Fibroblast of lung (primary cell): Measurements from ENCODE around the gene OSMR. TPM values are rescaled to one million over a fixed set of nuclear protein-coding genes. Genes with fewer than 3 reads are reported as not detected.

Source experiments
- DNase-seq, 2 donors: peaks; one replicate each; pipeline versions ENCODE4 v3.0.0 to v3.0.0-alpha.2; 2010; ENCODE audit warnings: low read depth in 2 of 2
- H2AFZ ChIP-seq: 2 replicates; pipeline ENCODE4 v1.5.1; 2012; ENCODE audit warnings: low read length, control low read depth, inconsistent platforms
- H3K27ac ChIP-seq: 2 replicates; pipeline ENCODE4 v1.5.1; 2011; ENCODE audit warnings: low read length, control low read depth; ENCODE audit not compliant: insufficient read depth
- H3K27me3 ChIP-seq: 2 replicates; pipeline ENCODE4 v1.5.1; 2011; ENCODE audit warnings: mild to moderate bottlenecking, low read length; ENCODE audit not compliant: control insufficient read depth, insufficient read depth
- H3K36me3 ChIP-seq: 2 replicates; pipeline ENCODE4 v1.5.1; 2011; ENCODE audit warnings: low read length; ENCODE audit not compliant: control insufficient read depth, insufficient read depth
- H3K4me1 ChIP-seq: 2 replicates; pipeline ENCODE4 v1.5.1; 2011; ENCODE audit warnings: low read length; ENCODE audit not compliant: control insufficient read depth, insufficient read depth; ENCODE audit errors: extremely low read depth
- H3K4me2 ChIP-seq: 2 replicates; pipeline ENCODE4 v1.5.1; 2011; ENCODE audit warnings: low read length, control low read depth; ENCODE audit not compliant: insufficient read depth; ENCODE audit errors: extremely low read depth
- H3K4me3 ChIP-seq, 4 experiments: fragments of 200-600 bp in 1 of 4; sonication (generic) in 1 of 4; replicated peaks in 1 of 4; 2 replicates each; pipeline ENCODE4 v1.5.1; 2011 to 2016; ENCODE audit warnings: low read length in 4 of 4, low read depth in 3 of 4, mild to moderate bottlenecking in 3 of 4, control low read depth in 2 of 4, inconsistent platforms in 1 of 4, mixed read lengths in 1 of 4; ENCODE audit not compliant: insufficient read depth in 1 of 4; ENCODE audit errors: control extremely low read depth in 1 of 4
- H3K79me2 ChIP-seq: 2 replicates; pipeline ENCODE4 v1.5.1; 2012; ENCODE audit warnings: mild to moderate bottlenecking, low read length, inconsistent platforms; ENCODE audit not compliant: control insufficient read depth, insufficient read depth
- H3K9ac ChIP-seq: 2 replicates; pipeline ENCODE4 v1.5.1; 2011; ENCODE audit warnings: mild to moderate bottlenecking, low read length, control low read depth; ENCODE audit not compliant: insufficient read depth
- H3K9me3 ChIP-seq: 2 replicates; pipeline ENCODE4 v1.5.1; 2012; ENCODE audit warnings: low read depth, low read length; ENCODE audit not compliant: control insufficient read depth, insufficient read depth
- H4K20me1 ChIP-seq: 2 replicates; pipeline ENCODE4 v1.5.1; 2011; ENCODE audit warnings: low read length; ENCODE audit not compliant: control insufficient read depth, insufficient read depth; ENCODE audit errors: extremely low read depth
- EZH2 ChIP-seq: IDR thresholded peaks from 2 replicates; pipeline ENCODE4 v1.5.1; 2012; ENCODE audit warnings: low read length, control low read depth, mild to moderate bottlenecking; ENCODE audit errors: missing control alignments
- polyA plus RNA-seq, 2 donors: library from polyadenylated mRNA; depleted of rRNA in 1 of 2; stranded (reverse) in 1 of 2; unstranded in 1 of 2; fragments of >200 nt; gene quantifications; 2 replicates each; pipeline ENCODE4 v1.2.1, GENCODE V29; 2011 to 2012; ENCODE audit warnings: missing spikeins in 1 of 2
- total RNA-seq: library from RNA; depleted of rRNA; stranded (reverse); fragments of >200 nt; gene quantifications from 2 replicates; pipeline ENCODE4 v1.2.1, GENCODE V29; 2014
- TF ChIP-seq, protein P1 (sequence below), 2 donors: IDR thresholded peaks in 1 of 2; conservative IDR thresholded peaks in 1 of 2; 1 replicate in 1 of 2; 2 replicates in 1 of 2; pipeline ENCODE4 v1.5.1; 2011 to 2012; ENCODE audit warnings: low read length in 2 of 2, control low read depth in 1 of 2, inconsistent platforms in 1 of 2, low read depth in 1 of 2, mild to moderate bottlenecking in 1 of 2

The OSMR gene
- total and polyA plus RNA-seq, 2 donors (not counting 1 experiment from before 2014, with no cell fraction given), result 102 to 189 TPM

DNA sequence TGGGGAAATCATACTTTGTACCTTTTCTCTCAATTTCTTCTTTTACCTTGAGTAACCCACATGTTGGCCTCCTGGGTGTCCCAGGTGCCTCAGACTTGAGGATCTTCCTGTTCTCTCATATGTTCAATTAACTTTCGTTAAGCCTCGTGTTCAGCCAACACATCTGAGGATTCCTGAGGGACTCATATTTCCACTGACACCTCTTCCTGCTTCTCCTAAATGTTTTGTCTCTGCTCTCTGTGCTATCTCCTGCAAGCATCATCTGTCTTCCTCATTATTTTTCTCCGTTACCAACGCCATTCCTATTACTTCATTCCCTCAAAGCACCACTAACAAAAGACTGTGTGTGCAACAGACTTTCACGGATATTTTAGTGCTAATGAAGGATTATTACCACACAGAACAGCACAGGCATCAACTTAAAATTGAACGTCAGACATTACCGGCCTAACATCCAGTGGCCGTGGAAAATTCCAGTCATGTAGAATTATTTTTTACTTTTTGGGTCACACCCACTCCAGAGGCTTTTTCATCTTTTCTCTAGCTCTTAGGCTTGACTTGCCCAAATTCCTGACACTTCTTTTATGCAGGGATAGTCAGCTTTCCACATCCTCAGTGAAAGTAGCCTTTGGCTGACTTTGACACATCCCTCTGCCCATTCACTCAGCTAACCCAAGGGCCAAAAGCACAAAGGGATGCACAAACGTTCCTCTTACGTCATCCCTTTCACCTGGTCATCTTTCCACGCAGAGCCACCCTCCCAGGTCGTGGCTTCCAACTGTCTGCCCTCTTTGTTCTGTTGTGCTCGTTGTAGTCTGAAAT lies 46.0 kb upstream of the OSMR start:
- Histone ChIP-seq H3K27ac (no peak overlapping the region), H3K9me3 (no peaks in the 10 kb centered on the region), H3K4me2 (no peak overlapping the region), H3K27me3 (no peaks in the 10 kb centered on the region), H3K36me3 (no peaks in the 10 kb centered on the region), H4K20me1 (no peaks in the 10 kb centered on the region), H3K4me3 (no peak overlapping the region), H2AFZ (no peak overlapping the region), H3K4me1 (peaks cover 2% of the 10 kb centered on the region), H3K79me2 (no peaks in the 10 kb centered on the region), H3K9ac (no peak overlapping the region)
- TF ChIP-seq, protein P1, sequence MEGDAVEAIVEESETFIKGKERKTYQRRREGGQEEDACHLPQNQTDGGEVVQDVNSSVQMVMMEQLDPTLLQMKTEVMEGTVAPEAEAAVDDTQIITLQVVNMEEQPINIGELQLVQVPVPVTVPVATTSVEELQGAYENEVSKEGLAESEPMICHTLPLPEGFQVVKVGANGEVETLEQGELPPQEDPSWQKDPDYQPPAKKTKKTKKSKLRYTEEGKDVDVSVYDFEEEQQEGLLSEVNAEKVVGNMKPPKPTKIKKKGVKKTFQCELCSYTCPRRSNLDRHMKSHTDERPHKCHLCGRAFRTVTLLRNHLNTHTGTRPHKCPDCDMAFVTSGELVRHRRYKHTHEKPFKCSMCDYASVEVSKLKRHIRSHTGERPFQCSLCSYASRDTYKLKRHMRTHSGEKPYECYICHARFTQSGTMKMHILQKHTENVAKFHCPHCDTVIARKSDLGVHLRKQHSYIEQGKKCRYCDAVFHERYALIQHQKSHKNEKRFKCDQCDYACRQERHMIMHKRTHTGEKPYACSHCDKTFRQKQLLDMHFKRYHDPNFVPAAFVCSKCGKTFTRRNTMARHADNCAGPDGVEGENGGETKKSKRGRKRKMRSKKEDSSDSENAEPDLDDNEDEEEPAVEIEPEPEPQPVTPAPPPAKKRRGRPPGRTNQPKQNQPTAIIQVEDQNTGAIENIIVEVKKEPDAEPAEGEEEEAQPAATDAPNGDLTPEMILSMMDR (conservative IDR thresholded peaks at IDR 0.05 in 1 of 2, IDR thresholded peaks at IDR 0.05 in 1 of 2; ENCODE audit: low read depth in 1 of 2, low read length in 2 of 2), result no peak
- TF ChIP-seq EZH2, result no peak
- no peak for DNase-seq

DNA sequence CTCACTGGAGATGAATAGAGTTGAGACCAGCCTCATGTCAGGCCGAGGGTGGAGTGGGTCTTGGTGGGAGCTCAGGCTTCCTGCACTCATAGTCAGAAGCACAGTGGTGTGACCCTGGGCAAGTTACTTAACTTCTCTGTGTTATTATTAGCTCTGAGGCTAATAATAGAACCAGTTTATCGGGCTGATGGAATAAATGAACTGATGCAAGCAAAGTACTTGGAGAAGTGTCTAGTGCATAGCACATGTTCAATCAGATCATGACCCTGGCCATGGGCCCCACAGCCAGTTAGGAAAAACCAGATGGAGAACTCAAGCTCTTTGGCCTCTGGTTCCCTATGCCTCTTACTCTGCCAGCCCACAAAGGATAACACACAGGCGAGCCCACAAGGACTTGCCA lies 45.3 kb upstream of the OSMR start:
- no peak overlapping the region for H3K4me2 ChIP-seq
- H3K36me3 ChIP-seq, result no peaks in the 10 kb centered on the region
- no peak overlapping the region for H3K9ac ChIP-seq
- H3K27ac ChIP-seq, result no peak overlapping the region
- H3K4me1 ChIP-seq, result peaks cover 5% of the 10 kb centered on the region
- H3K9me3 ChIP-seq, result no peaks in the 10 kb centered on the region
- H3K27me3 ChIP-seq, result no peaks in the 10 kb centered on the region
- H4K20me1 ChIP-seq, result no peaks in the 10 kb centered on the region
- no peak overlapping the region for H3K4me3 ChIP-seq
- H3K79me2 ChIP-seq, result no peaks in the 10 kb centered on the region
- TF ChIP-seq EZH2, result no peak
- TF ChIP-seq, protein P1 (conservative IDR thresholded peaks at IDR 0.05 in 1 of 2, IDR thresholded peaks at IDR 0.05 in 1 of 2; ENCODE audit: low read depth in 1 of 2, low read length in 2 of 2), result no peak
- H2AFZ ChIP-seq, result no peak overlapping the region
- peak in 1 of 2 donors; percentile 75 for DNase-seq

DNA sequence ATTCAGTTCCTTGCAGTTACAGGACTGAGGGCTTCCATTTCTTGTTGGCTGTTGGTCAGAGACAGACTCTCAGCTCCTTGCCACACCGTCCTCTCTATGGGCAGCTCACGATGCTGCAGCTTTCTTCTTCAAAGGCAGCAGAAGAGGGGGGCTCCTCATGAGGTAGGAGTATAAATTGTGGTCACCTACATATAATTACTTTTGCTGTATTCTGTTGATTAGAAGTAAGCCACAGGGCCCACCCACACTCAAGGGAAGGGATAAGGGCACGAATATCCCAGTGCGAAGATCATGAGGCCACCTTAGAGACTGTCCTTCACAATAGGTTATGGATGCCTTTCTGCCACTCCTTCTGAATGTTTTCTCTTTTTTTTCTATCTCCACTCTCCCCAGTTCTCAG lies 43.7 kb upstream of the OSMR start:
- no peaks in the 10 kb centered on the region for H3K79me2 ChIP-seq
- no peaks in the 10 kb centered on the region for H3K36me3 ChIP-seq
- H4K20me1 ChIP-seq, result no peaks in the 10 kb centered on the region
- H3K4me2 ChIP-seq, result no peak overlapping the region
- no peak overlapping the region for H3K4me3 ChIP-seq
- no peaks in the 10 kb centered on the region for H3K9me3 ChIP-seq
- no peaks in the 10 kb centered on the region for H3K27me3 ChIP-seq
- no peak overlapping the region for H3K9ac ChIP-seq
- H3K27ac ChIP-seq, result no peak overlapping the region
- TF ChIP-seq, protein P1 (conservative IDR thresholded peaks at IDR 0.05 in 1 of 2, IDR thresholded peaks at IDR 0.05 in 1 of 2; ENCODE audit: low read depth in 1 of 2, low read length in 2 of 2), result no peak
- no peak for TF ChIP-seq EZH2
- peaks cover 16% of the 10 kb centered on the region for H3K4me1 ChIP-seq
- no peak for DNase-seq
- H2AFZ ChIP-seq, result no peak overlapping the region
